Subcutaneous adipose tissue (tissue), 4 donors: ENCODE data around the gene S1PR3. TPM values are rescaled to one million over a fixed set of nuclear protein-coding genes. Genes with fewer than 3 reads are reported as not detected.

Experiments used
- CTCF ChIP-seq: fragments of 450-650 bp; IDR thresholded peaks from one replicate; pipeline ENCODE4 v1.5.1; 2016; ENCODE audit warnings: low read depth, mild to moderate bottlenecking, control low read depth, antibody characterized with exemption, moderate library complexity
- total RNA-seq, 4 donors: library from RNA; depleted of rRNA; stranded (reverse); fragments of >200 nt; gene quantifications; one replicate each; pipeline ENCODE4 v1.1.0, GENCODE V29; 2016

Gene S1PR3
- 10 to 100 TPM in 3 of 4 donors, 1 to 10 TPM in 1; 6.2 to 22.1 (median 15.3) TPM for total RNA-seq

- TF ChIP-seq CTCF = no peak
Measured at GRCh38 chr9:88991066-88992034, at the start of gene S1PR3. TSS of gene S1PR3 (plus strand) at chr9:88991468. CDS start at chr9:89001201, 9,733 bp downstream.

GRCh38 chr9:88942411-88942810 lies 48.9 kb upstream of the S1PR3 start:
- TF ChIP-seq CTCF = no peak

GRCh38 chr9:88945636-88946333 lies 45.5 kb upstream of the S1PR3 start:
- no peak for TF ChIP-seq CTCF

GRCh38 chr9:88947581-88948573 lies 43.4 kb upstream of the S1PR3 start:
- no peak for TF ChIP-seq CTCF

GRCh38 chr9:88949425-88949824 lies 41.8 kb upstream of the S1PR3 start:
- TF ChIP-seq CTCF = no peak

- no peak for TF ChIP-seq CTCF
Measured at GRCh38 chr9:88949961-88950340, 41.3 kb upstream of the S1PR3 start.
